Right atrium auricular region (tissue), 2 donors: Measurements from ENCODE around the gene NR6A1. TPM values are rescaled to one million over a fixed set of nuclear protein-coding genes. Genes with fewer than 3 reads are reported as not detected.

ENCODE experiments used
- DNase-seq: peaks from one replicate; pipeline ENCODE4 v3.0.0-alpha.2; 2019; ENCODE audit warnings: low spot score
- H3K27ac ChIP-seq, 2 donors: fragments of 200-600 bp; sonication (generic); 1 replicate in 1 of 2; 2 replicates in 1 of 2; pipeline ENCODE4 v1.5.1; 2016 to 2019
- H3K27me3 ChIP-seq, 2 donors: fragments of 200-600 bp; sonication (generic); one replicate each; pipeline versions ENCODE4 v1.5.1 to v1.6.0; 2017 to 2019
- H3K36me3 ChIP-seq: fragments of 200-600 bp; sonication (generic); one replicate; pipeline ENCODE4 v1.5.1; 2016
- H3K4me1 ChIP-seq, 2 donors: fragments of 200-600 bp; sonication (generic); one replicate each; pipeline versions ENCODE4 v1.5.1 to v1.6.0; 2017 to 2019
- H3K4me3 ChIP-seq, 2 donors: fragments of 200-600 bp; sonication (generic); 1 replicate in 1 of 2; 2 replicates in 1 of 2; pipeline ENCODE4 v1.5.1; 2017 to 2019; ENCODE audit warnings: mild to moderate bottlenecking in 1 of 2, moderate library complexity in 1 of 2
- H3K9me3 ChIP-seq, 2 donors: fragments of 200-600 bp; sonication (generic); one replicate each; pipeline ENCODE4 v1.5.1; 2019
- CTCF ChIP-seq, 2 donors: fragments of 200-600 bp; sonication (generic); IDR thresholded peaks; one replicate each; pipeline ENCODE4 v1.5.1; 2019; ENCODE audit warnings: antibody characterized with exemption in 2 of 2
- total RNA-seq, 2 donors: library from RNA; depleted of rRNA; stranded (reverse); fragments of >200 nt; gene quantifications; one replicate each; pipeline ENCODE4 v1.1.0, GENCODE V29; 2016

NR6A1 gene
- total RNA-seq, 2 donors from 2014 or later: 1.9 to 2.6 TPM

GRCh38 chr9:124767821-124768220 is 3.3 kb downstream of the NR6A1 start:
- H3K9me3 ChIP-seq: no peaks in the 10 kb centered on the region
- H3K36me3 ChIP-seq: no peaks in the 10 kb centered on the region
- H3K27ac ChIP-seq: no peak overlapping the region
- H3K4me3 ChIP-seq: no peak overlapping the region
- TF ChIP-seq CTCF (IDR thresholded peaks at IDR 0.05): no peak
- peaks cover 0 to 24% of the 10 kb centered on the region in 2 donors for H3K4me1 ChIP-seq
- H3K27me3 ChIP-seq: no peaks in the 10 kb centered on the region
- no peak for DNase-seq

GRCh38 chr9:124766815-124767554 is 4.1 kb downstream of the NR6A1 start:
- Histone ChIP-seq H3K36me3 (no peaks in the 10 kb centered on the region), H3K27me3 (no peaks in the 10 kb centered on the region), H3K4me3 (no peak overlapping the region), H3K27ac (no peak overlapping the region), H3K4me1 (peaks cover 0 to 19% of the 10 kb centered on the region in 2 donors), H3K9me3 (no peaks in the 10 kb centered on the region)
- DNase-seq: no peak
- peak in 1 of 2 donors; percentile 12 for TF ChIP-seq CTCF (IDR thresholded peaks at IDR 0.05)

GRCh38 chr9:124766326-124766725 is 4.8 kb downstream of the NR6A1 start:
- Histone ChIP-seq H3K27me3 (no peaks in the 10 kb centered on the region), H3K4me3 (no peak overlapping the region), H3K4me1 (peaks cover 0 to 15% of the 10 kb centered on the region in 2 donors), H3K36me3 (no peaks in the 10 kb centered on the region), H3K9me3 (no peaks in the 10 kb centered on the region), H3K27ac (no peak overlapping the region)
- DNase-seq: no peak
- no peak for TF ChIP-seq CTCF (IDR thresholded peaks at IDR 0.05)

- DNase-seq: no peak
- no peaks in the 10 kb centered on the region for H3K27me3 ChIP-seq
- no peaks in the 10 kb centered on the region for H3K36me3 ChIP-seq
- H3K4me3 ChIP-seq: no peak overlapping the region
- no peak for TF ChIP-seq CTCF (IDR thresholded peaks at IDR 0.05)
- H3K27ac ChIP-seq: no peak overlapping the region
- H3K4me1 ChIP-seq: peaks cover 0 to 12% of the 10 kb centered on the region in 2 donors
- H3K9me3 ChIP-seq: no peaks in the 10 kb centered on the region
Measured at GRCh38 chr9:124765439-124765835, 5.7 kb downstream of the NR6A1 start.

GRCh38 chr9:124764774-124765438 is 6.2 kb downstream of the NR6A1 start:
- H3K36me3 ChIP-seq: no peaks in the 10 kb centered on the region
- H3K27ac ChIP-seq: no peak overlapping the region
- H3K27me3 ChIP-seq: no peaks in the 10 kb centered on the region
- H3K9me3 ChIP-seq: no peaks in the 10 kb centered on the region
- DNase-seq: no peak
- H3K4me1 ChIP-seq: peaks cover 0 to 7% of the 10 kb centered on the region in 2 donors
- TF ChIP-seq CTCF (IDR thresholded peaks at IDR 0.05): peak in 1 of 2 donors; percentile 41
- H3K4me3 ChIP-seq: no peak overlapping the region
